Measurements from ENCODE around the gene ZNF784. TPM values are rescaled to one million over a fixed set of nuclear protein-coding genes. Genes with fewer than 3 reads are reported as not detected.
A peak's percentile ranks its signal among the peaks of the same experiment; 100 is the strongest.

Gene ZNF784
- total and polyA plus RNA-seq, 2 of the 8 experiments (the other 6 are each of a cell fraction or from before 2014, with no cell fraction given), result 6.5 to 8.0 TPM

- TF ChIP-seq CTCF (IDR thresholded peaks at IDR 0.05; ENCODE audit: control extremely low read depth in 1 of 3, insufficient read depth in 1 of 3, low read depth in 1 of 3, low read length in 3 of 3) (no peak), CBX8 (IDR thresholded peaks at IDR 0.05; ENCODE audit: borderline replicate concordance, low read depth, low read length) (no peak), KDM5A (IDR thresholded peaks at IDR 0.05; ENCODE audit: low read length) (peak; percentile 84), SRF (IDR thresholded peaks at IDR 0.05; ENCODE audit: low read depth, low read length) (0 out of 2 replicates have a peak, but pooled peaks have one; percentile 17), NANOG (IDR thresholded peaks at IDR 0.05; ENCODE audit: insufficient read depth, low read depth, low read length, poor library complexity, severe bottlenecking) (no peak), SUZ12 (IDR thresholded peaks at IDR 0.05; ENCODE audit: low read length) (no peak), ZNF274 (IDR thresholded peaks at IDR 0.05; ENCODE audit: borderline replicate concordance, extremely low read depth, low read length) (no peak), TCF12 (IDR thresholded peaks at IDR 0.05; ENCODE audit: low read depth, low read length) (no peak), SP1 (IDR thresholded peaks at IDR 0.05; ENCODE audit: low read depth, low read length) (peak; percentile 73), RBBP5 (IDR thresholded peaks at IDR 0.05; ENCODE audit: borderline replicate concordance, low read depth, low read length) (no peak), PHF8 (conservative IDR thresholded peaks at IDR 0.05; ENCODE audit: low read depth, low read length) (0 out of 2 replicates have a peak, but pooled peaks have one; percentile 39), SP2 (IDR thresholded peaks at IDR 0.05; ENCODE audit: low read length) (no peak), USF2 (IDR thresholded peaks at IDR 0.05; ENCODE audit: low read length) (no peak), BCL11A (IDR thresholded peaks at IDR 0.05; ENCODE audit: low read depth in 2 of 2, low read length in 2 of 2) (no peak), POU5F1 (IDR thresholded peaks at IDR 0.05; ENCODE audit: low read depth, low read length) (no peak), BRCA1 (IDR thresholded peaks at IDR 0.05; ENCODE audit: low read depth, low read length) (no peak), CEBPB (IDR thresholded peaks at IDR 0.05; ENCODE audit: low read depth, low read length) (no peak), ASH2L (IDR thresholded peaks at IDR 0.05; ENCODE audit: low read length) (peak; percentile 56), ATF2 (IDR thresholded peaks at IDR 0.05; ENCODE audit: low read length) (no peak)
Observed at GRCh38 chr19:55643003-55643886, 18.9 kb upstream of the ZNF784 start, which contains the start of gene ZNF581 (continued).
